Ureter (tissue), 1 donor: Measurements from ENCODE around the gene CNPY1. TPM values are rescaled to one million over a fixed set of nuclear protein-coding genes. Genes with fewer than 3 reads are reported as not detected.

Experiments used
- DNase-seq: peaks from one replicate; pipeline ENCODE4 v3.0.0-alpha.2; 2020; ENCODE audit warnings: low spot score
- total RNA-seq: library from RNA; stranded (reverse); gene quantifications from one replicate; pipeline ENCODE4 v1.2.4, GENCODE V29; 2023
- donor health status: DM: yes; HTN: yes; CAD: no.

The CNPY1 gene
- total RNA-seq, 1 donor from 2014 or later, result not detected

DNA sequence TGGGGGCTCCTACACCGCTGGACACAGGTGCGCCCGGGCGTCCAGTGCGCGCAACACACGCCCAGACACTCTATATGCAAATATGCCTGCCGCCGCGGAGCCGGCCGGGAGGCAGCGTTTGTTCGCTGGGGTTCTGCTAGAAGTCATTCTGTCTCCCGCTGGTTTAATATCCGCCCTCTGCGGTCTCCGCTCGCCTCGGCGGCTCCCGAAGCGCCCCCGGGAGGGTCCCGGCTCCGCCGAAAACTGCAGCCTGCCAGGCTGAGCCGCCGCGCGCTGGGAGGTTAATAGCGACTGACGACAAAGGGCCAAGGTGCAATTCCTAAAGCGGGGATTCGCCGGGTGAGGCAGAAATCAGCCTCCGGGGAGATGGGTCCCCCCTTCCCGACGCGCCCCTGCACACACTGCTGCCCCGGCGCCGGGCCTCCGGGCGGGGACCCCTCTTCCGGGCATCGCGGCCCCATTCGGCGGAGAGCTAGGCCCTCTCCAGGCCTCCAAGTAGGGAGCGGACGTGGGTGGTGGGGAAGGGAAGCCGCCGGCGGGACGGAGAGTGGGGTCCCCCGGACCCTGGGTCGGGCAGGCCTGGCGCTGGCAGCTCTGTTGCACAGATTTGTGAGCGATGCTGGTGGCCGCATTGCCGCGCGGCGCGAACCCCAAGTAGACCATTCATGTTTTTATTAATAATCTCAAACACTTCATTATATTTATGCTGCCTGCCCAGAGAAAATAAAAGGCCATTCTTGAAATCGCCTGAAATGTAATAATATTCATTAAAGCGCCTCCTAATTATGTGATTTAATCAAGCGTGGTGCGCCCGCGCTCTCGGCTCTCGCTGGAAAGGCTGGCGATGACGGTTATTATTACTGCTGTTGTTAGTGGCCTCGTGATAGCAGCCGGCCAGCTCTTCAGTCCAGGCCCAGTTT, 79.3 kb downstream of the CNPY1 start:
- DNase-seq, result no peak

DNA sequence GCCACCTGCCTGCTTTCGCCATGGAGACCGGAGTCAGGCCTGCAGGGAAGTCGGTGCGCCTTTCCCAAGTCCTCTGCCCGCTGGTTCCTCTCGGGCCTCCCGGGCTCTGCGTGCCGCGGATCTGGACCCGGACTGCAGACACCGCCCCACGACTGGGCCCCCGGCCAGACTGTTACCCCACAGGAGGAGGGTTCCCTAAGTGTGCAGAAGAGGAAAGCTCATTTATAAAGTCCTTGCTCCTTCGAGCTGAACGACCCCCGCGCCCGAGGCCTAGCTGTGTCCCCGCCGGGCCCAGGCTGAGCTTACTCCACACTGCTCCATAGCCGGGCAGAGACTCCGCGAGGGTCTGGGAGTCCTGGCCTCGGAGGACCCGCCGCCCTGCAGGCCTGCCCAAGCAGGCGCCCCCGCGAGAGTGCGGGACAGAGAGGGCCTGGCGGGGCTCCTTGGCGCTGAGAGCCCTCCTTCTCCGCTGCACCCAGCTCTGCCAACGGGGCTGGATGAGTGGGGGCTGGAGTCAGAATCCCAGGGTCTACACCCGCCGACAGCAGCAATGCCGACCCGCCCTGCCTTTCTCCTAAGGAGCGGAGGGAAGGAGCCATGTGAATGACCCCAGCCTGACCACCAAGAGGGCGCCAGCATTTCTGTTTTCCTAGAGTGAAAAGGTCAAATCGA, 80.1 kb downstream of the CNPY1 start:
- DNase-seq, result no peak

DNA sequence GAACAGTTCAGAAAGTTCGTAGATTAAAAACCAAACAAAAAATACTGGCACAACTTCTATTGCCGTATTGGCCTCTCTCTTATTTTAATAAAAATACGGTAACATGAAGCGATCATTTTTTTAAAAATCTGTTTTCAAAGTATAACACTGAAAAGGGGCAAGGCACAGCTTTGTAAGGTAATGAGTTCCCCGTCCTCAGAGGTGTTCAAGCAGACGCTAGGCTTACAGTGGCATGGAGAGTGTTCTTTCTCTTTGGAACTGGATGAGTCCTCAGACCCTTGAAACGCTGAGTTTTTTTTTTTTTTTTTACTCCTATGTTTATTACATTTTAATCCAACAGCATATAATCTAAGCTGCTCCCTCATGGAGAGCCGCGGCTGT, 80.6 kb downstream of the CNPY1 start:
- no peak for DNase-seq

DNA sequence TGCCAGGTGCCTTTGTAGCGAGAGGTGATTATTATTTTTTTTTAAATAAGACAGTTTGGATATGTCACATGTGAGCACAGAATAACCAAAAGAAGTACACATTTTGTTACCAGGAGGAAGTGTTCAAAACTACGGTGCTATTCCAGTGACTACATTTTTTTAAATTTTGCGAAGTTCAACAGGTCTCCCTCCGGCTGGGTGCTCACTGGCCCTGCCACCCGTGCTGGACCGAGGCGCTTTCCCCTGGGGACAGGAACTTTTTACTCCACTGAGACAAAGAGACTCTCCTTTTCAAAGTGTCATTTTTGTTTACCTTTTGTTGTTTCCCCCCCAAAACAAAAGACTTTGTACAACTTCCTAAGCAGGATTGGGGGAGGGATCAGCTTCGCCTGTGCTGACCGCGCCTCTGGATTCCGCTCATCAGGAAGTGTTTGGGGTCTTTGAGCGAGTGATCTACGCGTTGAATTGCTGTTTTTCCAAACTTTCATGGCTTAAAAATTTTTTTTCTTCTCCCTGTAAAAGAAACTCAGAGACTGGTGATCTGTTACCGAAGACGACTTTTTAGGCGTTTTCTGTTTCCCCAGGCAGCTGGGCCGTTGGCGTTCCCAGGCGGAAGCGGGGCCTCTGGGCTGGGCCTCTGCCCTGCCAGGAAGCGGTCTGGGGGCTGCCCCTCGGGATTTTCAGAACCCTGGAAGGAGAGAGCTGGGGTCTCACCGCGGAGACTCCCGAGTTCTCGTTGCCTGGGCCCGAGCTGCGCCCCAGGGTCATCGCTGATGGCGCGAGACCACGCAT, 81.2 kb downstream of the CNPY1 start:
- DNase-seq, result no peak

DNA sequence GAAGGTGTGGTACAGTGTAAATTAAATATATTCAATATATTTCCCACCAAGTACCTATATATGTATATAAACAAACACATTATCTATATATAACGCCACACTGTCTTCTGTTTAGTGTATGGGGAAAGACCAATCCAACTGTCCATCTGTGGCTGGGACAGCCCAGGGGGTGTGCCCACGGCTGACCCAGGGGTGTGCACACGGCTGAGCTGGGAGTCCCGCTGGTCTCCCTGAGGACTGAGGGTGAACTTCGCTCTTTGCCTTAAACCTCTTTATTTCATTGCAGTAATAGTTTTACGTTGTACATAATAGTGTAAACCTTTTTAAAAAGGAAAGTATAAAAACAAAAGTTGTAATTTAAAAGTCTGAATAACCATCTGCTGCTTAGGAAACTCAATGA, 82.2 kb downstream of the CNPY1 start:
- DNase-seq, result no peak

DNA sequence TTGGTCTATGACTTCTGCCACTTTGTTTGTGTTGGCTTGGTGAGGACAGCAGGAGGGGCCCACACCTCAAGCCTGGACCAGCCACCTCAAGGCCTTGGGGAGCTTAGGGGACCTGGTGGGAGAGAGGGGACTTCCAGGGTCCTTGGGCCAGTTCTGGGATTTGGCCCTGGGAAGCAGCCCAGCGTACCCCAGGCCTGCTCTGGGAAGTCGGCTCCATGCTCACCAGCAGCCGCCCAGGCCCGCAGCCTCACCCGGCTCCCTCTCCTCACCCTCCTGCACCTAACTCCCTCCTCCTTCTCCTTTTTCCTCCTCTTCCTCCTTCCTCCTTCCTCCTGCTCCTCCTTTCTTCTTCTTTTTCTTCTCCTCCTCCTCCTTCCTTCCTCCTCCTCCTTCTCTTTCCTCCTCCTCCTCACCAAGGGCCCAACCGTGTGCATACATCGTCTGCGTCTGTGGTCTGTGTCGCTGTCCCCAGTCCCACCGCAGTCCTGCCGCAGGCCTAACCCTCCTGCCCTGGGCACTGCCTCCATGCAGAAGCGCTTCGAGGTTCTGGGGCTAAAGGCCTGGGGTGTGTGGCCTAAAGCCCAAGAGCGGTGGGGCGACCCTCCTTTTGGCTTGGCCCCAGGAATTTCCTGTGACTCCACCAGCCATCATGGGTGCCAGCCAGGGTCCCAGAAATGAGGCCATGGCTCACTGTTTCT, 83.1 kb downstream of the CNPY1 start:
- no peak for DNase-seq

DNA sequence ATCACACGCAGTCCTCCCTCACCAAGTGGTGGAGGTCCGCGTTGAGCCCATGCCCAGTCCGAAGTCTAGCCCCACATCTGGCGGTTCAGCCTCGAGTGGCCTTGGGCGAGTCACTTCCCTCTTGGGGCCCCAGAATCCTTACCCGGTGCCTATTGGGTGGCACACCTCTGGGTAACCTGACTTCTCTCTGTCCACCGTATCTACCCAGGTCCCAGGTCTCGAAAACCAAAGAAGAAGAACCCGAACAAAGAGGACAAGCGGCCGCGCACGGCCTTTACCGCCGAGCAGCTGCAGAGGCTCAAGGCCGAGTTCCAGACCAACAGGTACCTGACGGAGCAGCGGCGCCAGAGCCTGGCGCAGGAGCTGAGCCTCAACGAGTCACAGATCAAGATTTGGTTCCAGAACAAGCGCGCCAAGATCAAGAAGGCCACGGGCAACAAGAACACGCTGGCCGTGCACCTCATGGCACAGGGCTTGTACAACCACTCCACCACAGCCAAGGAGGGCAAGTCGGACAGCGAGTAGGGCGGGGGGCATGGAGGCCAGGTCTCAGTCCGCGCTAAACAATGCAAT, 84.1 kb downstream of the CNPY1 start:
- DNase-seq, result no peak

DNA sequence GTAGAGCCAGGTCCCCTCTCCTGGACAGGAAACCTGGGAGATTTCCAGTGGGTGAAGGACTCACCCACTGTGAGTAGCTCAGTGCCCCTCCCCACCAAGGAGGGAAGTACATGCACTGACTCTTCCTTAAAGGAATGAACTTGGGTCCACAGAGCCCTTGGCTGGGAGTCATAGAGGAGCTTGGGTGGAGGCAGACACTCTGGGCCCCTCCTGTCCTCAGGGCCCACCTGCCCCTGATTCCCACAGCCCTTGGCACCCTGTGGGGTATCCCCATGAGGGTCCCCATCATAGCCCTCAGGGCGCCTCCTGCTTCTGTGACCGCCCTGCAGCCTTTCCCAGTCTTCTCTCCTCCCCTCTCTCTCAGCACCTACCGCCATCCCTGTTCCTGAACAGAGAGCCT, 84.7 kb downstream of the CNPY1 start:
- DNase-seq, result no peak

DNA sequence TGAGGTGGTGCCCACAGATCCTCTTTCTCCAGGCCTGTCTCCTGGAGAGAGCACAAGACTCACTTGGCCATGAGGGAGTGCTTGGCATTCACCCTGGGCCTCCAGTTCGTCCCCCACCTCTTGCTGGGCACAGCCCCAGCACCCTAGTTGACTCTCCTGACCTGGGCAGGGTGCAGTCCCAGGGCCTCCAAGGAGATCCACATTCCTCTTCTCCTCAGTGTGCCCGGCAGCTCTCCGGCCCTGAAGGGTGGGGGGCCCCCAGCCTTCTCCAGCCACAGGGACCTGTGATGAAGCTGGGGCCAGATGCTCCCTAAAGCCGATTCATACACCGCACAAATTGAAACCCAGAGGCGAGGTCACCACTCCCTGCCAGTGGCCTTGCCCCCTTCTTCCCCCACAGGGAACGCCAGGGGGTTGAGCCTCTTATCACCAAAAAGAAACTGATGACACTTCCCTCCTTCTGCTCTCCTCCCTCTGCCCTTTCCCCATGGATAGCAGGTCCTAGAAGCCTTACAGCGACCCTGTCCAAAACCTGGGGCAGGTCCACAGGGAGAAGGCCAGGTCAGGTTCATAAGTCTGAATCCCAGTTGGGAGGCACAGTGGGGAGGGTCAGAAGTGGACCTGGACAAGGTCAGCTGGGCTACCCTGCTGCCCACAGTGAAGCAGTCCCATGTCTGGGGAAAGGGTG, 85.3 kb downstream of the CNPY1 start:
- DNase-seq, result no peak

DNA sequence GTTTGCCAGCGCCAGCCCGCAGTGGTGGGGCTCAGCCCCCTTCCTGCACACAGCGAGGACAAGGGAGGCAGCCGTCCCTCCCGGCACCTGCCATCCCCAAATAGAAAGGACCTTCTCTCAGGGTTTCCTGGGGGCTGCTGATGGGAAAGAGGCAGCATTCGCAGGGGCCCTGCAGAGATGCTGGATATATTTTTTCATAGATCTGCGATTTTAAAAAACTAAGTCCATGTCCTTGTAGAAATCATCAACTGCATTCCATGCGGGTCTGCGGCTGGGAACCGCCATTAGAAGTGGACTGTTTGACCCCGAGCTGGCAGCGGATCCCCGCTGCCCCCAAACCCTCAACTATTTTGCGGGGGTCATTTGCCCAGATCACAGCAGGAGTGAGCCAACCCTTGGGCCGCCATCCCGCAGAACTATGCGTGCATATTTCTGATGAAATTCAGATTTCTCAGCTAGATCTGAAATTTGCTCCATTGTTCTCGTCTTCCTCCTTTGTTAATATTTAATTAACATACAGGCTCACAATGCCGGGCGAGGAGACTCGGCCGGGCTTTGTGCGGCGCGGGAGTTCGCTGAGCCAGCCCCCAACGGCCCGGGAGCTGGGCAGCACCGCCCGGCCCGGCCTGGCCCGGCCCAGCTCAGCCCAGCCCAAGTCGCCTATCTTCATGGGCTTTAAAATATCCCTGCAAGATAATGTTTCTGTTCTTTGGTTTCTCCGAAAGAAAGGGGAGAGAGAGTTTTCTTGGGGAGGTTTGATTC, 86.5 kb downstream of the CNPY1 start:
- DNase-seq, result no peak

DNA sequence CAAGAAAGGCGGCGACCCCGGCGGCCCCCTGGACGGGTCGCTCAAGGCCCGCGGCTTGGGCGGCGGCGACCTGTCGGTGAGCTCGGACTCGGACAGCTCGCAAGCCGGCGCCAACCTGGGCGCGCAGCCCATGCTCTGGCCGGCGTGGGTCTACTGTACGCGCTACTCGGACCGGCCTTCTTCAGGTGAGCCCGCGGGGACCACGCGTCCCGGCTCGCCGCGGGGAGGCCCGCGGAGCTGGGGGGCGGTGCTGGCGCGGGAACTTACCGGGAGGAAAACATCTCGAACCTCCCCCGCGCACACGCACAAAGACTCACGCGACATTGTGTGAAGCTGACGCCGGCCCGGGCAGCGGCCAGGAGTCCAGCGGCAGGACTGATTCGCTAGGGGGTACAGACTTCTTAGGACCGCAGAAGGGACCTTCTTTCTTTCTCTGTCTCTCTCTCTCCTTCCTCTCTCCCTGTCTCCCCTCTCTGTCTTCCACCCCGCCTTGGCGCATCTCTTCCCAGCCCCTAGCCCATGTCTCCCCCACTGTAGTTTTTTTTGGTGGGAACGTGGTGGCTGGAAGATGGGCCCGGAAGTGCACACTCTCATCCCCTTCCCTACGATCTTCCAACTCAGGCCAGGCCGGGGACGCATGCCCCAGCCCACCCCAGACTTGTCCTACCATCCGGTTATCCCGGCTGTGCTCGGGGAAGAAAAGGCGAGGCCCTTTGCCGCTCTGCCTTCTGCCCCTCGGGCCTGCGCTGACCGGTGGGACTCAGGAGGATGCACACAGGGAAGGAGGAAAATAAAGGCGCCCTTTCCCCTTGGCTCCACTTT, 87.3 kb downstream of the CNPY1 start:
- DNase-seq, result no peak

DNA sequence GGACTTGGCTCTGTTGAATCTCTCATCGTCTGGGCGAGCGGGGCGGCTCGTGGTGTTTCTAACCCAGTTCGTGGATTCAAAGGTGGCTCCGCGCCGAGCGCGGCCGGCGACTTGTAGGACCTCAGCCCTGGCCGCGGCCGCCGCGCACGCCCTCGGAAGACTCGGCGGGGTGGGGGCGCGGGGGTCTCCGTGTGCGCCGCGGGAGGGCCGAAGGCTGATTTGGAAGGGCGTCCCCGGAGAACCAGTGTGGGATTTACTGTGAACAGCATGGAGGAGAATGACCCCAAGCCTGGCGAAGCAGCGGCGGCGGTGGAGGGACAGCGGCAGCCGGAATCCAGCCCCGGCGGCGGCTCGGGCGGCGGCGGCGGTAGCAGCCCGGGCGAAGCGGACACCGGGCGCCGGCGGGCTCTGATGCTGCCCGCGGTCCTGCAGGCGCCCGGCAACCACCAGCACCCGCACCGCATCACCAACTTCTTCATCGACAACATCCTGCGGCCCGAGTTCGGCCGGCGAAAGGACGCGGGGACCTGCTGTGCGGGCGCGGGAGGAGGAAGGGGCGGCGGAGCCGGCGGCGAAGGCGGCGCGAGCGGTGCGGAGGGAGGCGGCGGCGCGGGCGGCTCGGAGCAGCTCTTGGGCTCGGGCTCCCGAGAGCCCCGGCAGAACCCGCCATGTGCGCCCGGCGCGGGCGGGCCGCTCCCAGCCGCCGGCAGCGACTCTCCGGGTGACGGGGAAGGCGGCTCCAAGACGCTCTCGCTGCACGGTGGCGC, 88.1 kb downstream of the CNPY1 start, which contains the start of gene EN2:
Gene EN2, plus strand, starts transcription at position 19 of the 767 bp plus-strand sequence. Its CDS starts 249 bp downstream, at position 268.
- no peak for DNase-seq

DNA sequence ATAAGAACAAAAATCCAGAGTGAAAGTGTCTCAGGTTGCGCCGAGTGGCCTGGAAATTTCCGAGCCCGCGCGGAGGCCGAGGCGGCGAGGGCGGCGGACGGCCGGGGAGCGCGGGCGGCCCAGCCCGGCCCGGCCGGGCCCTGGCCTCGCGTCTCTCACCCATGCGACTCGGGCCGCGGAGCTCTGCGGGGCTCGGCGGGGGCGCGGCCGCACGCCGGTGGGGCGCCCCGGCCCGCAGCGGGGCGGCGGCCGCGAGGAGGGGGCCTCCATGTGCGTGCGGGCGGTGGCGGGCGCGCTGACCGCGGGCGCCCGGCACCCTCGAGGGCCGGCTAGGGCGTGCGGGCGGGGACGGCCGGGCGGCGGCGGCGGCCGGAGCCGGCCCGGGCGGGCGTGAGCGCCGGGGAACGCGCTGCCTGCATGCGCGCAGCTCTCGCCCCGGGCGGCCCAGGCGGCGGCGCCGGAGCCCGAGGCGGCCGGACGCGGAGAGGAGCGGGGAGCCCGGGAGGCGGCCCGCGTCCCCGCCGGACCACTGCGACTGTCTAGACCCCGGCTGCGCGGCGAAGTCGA, 88.7 kb downstream of the CNPY1 start:
- no peak for DNase-seq

DNA sequence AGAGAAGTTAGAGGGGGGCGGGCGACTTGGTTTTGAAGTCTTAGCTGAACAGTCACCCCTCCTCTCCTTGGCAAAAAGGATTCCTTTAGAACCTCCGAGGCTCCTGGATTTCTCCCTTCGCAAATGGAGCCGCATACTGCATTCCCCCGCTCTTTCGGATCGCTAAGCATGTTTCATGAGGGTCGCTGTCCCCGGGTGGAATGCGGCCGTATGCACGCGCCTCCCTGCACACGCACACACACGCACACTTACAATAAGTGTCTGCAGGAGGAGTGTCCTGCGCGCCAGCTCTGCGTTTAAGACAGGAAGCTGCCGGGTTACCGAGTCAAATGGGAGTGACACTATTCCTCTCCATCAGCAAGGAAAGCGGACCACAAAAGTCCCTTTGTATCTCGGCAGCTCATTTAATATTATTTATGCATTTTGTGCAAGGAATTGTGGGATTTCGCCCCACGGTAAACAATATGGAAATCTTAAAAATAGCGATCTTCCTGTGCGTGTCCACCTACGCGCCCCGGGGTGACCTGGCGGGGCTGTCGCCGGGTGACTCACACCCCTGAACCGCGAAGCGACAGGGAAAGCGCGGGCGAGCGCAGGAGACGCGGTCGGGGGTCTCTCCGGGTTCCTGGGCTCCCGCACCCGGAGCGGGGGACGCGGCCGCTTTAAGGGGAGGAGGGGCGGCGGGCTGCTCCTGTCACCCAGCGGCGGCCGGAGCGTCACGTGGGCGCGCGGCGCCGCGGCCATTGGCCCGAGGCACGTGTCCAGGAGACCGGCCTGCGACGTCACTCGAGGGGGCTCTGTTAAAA, 89.4 kb downstream of the CNPY1 start:
- peak; percentile 56 for DNase-seq

DNA sequence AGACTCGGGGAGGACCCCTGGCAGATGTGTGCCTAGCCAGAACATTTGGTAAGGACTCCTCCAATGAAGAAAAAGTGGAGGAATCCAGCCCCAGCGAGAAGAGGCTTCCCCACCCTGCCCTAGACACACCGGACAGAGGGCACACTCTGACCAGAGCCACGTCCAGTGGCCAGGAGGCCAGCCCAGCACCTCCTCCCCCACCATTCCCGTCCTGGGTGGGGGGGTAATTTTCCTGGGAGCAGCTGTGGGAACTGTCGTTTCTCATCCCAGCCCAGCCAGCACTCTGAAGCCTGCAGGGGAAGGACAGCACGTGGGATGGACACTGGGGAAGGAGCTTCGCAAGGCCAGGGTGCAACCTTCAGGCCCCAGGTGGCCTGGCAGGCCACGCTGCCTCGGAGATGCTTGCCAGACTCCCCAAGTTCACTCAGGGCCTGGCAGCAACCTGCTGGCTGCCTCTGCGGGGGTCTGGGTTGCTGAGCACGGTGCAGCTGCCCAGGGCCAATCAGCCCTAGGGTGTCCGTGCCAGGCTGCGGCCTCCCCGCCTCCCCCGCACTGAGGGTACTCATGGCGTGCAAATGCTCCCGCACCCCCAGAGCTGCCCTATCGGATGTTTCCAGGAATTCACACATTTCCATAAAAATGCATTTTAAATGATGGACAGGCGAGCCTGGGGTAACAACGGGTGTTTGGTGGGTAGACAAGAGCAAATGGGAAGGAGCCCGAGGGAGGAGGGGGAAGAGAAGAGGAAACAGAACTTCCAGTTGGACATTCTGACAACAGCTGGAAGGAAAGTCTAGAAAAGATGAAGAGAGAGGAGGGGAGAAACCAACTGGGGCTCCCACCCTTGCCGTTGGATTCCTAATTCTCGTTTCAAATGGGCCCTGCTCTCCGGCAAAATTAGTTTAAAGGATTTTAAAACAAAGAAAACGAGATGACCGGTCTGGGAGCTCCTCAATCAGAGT, 90.3 kb downstream of the CNPY1 start:
- DNase-seq, result no peak
